IPS DF 6.9 (cell line): ENCODE data around the gene FGF12.

ENCODE experiments used
- DNase-seq: peaks from one replicate; pipeline ENCODE4 v3.0.0-alpha.2; 2013; ENCODE audit warnings: low read depth, low spot score
- H3K27ac ChIP-seq: one replicate; pipeline ENCODE4 v1.5.1; 2013; ENCODE audit warnings: low read length, control low read depth
- H3K27me3 ChIP-seq: 2 replicates; pipeline ENCODE4 v1.6.1; 2013; ENCODE audit warnings: mild to moderate bottlenecking, low read length; ENCODE audit not compliant: control insufficient read depth, insufficient read depth
- H3K36me3 ChIP-seq: 2 replicates; pipeline ENCODE4 v1.6.1; 2013; ENCODE audit warnings: low read length; ENCODE audit not compliant: control insufficient read depth, insufficient read depth
- H3K4me1 ChIP-seq: 2 replicates; pipeline ENCODE4 v1.6.1; 2013; ENCODE audit warnings: low read length; ENCODE audit not compliant: control insufficient read depth, insufficient read depth
- H3K4me3 ChIP-seq: 2 replicates; pipeline ENCODE4 v1.5.1; 2013; ENCODE audit warnings: mild to moderate bottlenecking, low read length
- H3K9me3 ChIP-seq: 2 replicates; pipeline ENCODE4 v1.6.1; 2013; ENCODE audit warnings: low read length, inconsistent platforms; ENCODE audit not compliant: control insufficient read depth, insufficient read depth
- WGBS: extraction: QIAGEN DNeasy Blood & Tissue Kit; methylation state at CpG from one replicate; pipeline ENCODE4 v1.1.7; 2013; ENCODE audit warnings: mixed read lengths, missing lambda C conversion rate; ENCODE audit not compliant: insufficient read length, insufficient coverage; 5-methylcytosine and 5-hydroxymethylcytosine counted together

The FGF12 gene

DNA sequence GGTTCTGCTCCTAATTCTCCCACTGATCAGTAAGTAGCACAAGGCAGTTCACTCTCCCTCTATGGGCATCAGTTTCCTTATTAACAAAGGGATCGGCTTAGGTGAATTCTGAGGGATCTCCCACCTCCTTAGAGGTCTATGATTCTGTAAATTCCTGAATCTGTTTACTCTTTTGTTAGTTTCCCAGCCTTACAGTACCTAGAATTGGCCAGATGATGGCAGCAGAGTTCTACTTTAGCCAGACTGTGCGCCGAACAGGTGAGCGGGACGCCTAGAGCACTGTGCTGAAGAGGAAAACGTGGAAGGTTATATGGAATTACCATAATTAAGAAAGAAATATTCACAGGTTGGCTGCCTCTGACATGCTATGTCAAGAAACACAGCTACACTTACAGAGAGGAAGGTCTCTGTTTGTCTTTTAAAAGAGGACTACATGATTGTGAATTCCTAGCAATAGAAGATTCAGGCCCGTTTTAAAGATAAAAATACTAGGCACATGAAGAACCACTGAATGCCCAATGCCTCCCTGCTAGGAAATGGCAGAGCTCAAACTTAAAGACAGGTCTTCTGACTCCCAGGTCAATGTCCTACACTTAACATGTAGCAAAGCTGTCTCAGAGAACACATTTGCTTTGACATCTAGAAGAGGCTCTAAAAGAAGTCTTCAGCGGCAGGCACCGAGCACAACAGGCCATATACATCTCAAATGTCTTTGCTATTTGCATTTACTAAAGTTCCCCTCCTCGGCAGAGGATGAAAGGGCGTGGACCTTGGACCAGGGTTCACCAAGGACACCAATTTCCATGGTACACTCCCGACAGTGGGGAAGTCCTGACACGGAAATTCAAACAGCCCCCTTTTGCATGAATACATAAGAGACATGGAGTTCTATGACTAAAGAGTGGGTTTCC, 259.9 kb downstream of the FGF12 start:
- Histone ChIP-seq H3K27me3 (no peaks in the 10 kb centered on the region), H3K27ac (no peak overlapping the region), H3K9me3 (no peaks in the 10 kb centered on the region), H3K4me3 (no peak overlapping the region), H3K36me3 (no peaks in the 10 kb centered on the region), H3K4me1 (no peaks in the 10 kb centered on the region)
- WGBS: no CpG with 5 or more reads among the region's 13 CpGs
- DNase-seq: peak; percentile 70

- Histone ChIP-seq H3K27me3 (no peaks in the 10 kb centered on the region), H3K4me1 (no peaks in the 10 kb centered on the region), H3K9me3 (no peaks in the 10 kb centered on the region), H3K27ac (no peak overlapping the region), H3K4me3 (no peak overlapping the region), H3K36me3 (no peaks in the 10 kb centered on the region)
- no peak for DNase-seq
- WGBS: no CpG with 5 or more reads among the region's 4 CpGs
These were observed 278.3 kb downstream of the FGF12 start for GRCh38 chr3:192449036-192449435.

- no peak for DNase-seq
- no peak overlapping the region for H3K27ac ChIP-seq
- H3K27me3 ChIP-seq: no peaks in the 10 kb centered on the region
- H3K4me1 ChIP-seq: no peaks in the 10 kb centered on the region
- H3K36me3 ChIP-seq: no peaks in the 10 kb centered on the region
- no peaks in the 10 kb centered on the region for H3K9me3 ChIP-seq
- no CpG with 5 or more reads among the region's 10 CpGs for WGBS
- no peak overlapping the region for H3K4me3 ChIP-seq
These were observed 281.3 kb downstream of the FGF12 start for GRCh38 chr3:192445770-192446644.

DNA sequence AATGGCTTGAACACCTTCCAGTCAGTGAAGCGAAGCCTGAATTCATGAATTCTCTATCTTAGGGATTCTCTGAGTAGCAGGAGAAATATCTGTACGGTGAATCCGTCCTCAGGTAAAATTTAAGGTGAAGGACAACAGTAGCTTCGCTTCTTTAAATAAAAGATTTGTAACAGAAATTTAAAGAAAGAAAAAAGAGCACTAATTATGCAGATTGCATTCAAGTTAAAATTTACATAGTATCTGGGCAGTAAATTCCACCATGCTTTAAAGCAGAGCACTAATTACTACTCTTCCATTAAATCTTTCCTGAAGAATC, 282.6 kb downstream of the FGF12 start:
- Histone ChIP-seq H3K27me3 (no peaks in the 10 kb centered on the region), H3K27ac (no peak overlapping the region), H3K4me3 (no peak overlapping the region), H3K36me3 (no peaks in the 10 kb centered on the region), H3K9me3 (no peaks in the 10 kb centered on the region), H3K4me1 (no peaks in the 10 kb centered on the region)
- no CpG with 5 or more reads among the region's 4 CpGs for WGBS
- DNase-seq: no peak

DNA sequence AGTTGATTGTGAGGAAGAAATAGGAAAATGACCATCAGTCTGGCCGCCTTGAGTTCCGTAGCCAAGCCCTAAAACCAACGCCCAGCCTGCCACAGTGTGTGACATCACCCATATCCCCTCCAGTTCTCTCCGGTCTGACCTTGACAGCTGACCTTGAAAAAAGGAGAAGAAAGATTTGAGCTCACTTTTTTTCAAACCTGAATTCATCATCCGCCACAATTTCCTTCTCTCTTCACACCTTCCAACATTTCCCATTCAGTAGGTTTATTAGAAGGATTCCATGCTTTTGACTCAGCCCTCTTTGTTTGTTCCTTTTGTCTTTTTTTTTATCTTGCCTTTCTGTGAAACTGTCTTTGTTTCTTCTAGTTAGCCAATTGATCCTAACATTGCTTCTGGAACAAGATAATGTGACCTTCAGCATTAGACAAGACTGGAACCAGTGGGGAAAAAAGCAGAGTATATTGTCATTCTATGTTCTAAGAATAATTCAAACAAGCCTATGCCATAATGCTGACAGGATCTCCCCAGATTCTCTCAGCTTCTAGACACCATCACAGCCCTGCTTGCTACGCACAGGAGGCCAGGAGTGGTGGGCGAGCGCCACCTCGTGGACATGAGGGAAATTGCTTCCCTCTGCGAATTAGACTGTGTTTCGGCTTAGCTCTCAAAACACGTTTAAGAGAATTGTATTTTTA, 283.1 kb downstream of the FGF12 start:
- H3K27me3 ChIP-seq: no peaks in the 10 kb centered on the region
- peak; percentile 64 for DNase-seq
- no peaks in the 10 kb centered on the region for H3K36me3 ChIP-seq
- H3K9me3 ChIP-seq: no peaks in the 10 kb centered on the region
- WGBS: no CpG with 5 or more reads among the region's 12 CpGs
- H3K4me1 ChIP-seq: no peaks in the 10 kb centered on the region
- H3K4me3 ChIP-seq: no peak overlapping the region
- no peak overlapping the region for H3K27ac ChIP-seq

GRCh38 chr3:192435241-192435640, 292.1 kb downstream of the FGF12 start:
- Histone ChIP-seq H3K36me3 (no peaks in the 10 kb centered on the region), H3K4me3 (no peak overlapping the region), H3K9me3 (no peaks in the 10 kb centered on the region), H3K27ac (no peak overlapping the region), H3K27me3 (no peaks in the 10 kb centered on the region), H3K4me1 (no peaks in the 10 kb centered on the region)
- no peak for DNase-seq
- WGBS: no CpG with 5 or more reads among the region's 3 CpGs

- H3K4me1 ChIP-seq: no peaks in the 10 kb centered on the region
- no peak for DNase-seq
- no CpG with 5 or more reads among the region's 2 CpGs for WGBS
- H3K9me3 ChIP-seq: no peaks in the 10 kb centered on the region
- no peak overlapping the region for H3K4me3 ChIP-seq
- no peaks in the 10 kb centered on the region for H3K27me3 ChIP-seq
- H3K36me3 ChIP-seq: no peaks in the 10 kb centered on the region
- H3K27ac ChIP-seq: no peak overlapping the region
These were observed 293.2 kb downstream of the FGF12 start for GRCh38 chr3:192434186-192434585.

DNA sequence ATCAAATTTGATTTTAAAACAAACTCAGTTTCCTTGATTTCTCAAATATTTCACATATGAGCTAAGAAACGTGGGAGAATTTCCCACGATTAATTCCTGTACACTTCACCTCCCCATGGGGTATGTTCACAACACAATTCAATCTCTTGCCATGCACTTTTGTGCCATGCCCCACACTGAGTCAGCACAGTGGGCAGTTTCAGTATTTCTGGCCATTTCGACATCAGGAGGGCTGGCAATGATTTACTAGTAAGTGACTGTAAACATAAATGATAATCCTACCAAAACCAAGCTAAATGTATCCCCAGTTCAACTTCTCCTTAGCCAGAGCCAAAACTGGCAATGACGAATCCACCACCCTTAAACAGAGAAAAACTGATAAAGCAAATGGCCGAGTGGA, 293.6 kb downstream of the FGF12 start:
- DNase-seq: no peak
- no CpG with 5 or more reads among the region's 5 CpGs for WGBS

GRCh38 chr3:192422997-192423342, 304.4 kb downstream of the FGF12 start:
- Histone ChIP-seq H3K27ac (no peak overlapping the region), H3K4me3 (no peak overlapping the region), H3K36me3 (no peaks in the 10 kb centered on the region), H3K27me3 (no peaks in the 10 kb centered on the region), H3K4me1 (no peaks in the 10 kb centered on the region), H3K9me3 (no peaks in the 10 kb centered on the region)
- no peak for DNase-seq
- no CpG with 5 or more reads among the region's 2 CpGs for WGBS

More for the DNA sequence above, 293.6 kb downstream of the FGF12 start:
- Histone ChIP-seq H3K4me3 (no peak overlapping the region), H3K4me1 (no peaks in the 10 kb centered on the region), H3K9me3 (no peaks in the 10 kb centered on the region), H3K27ac (no peak overlapping the region), H3K36me3 (no peaks in the 10 kb centered on the region), H3K27me3 (no peaks in the 10 kb centered on the region)

- no peaks in the 10 kb centered on the region; the same call in 1 of the 2 replicates for H3K4me1 ChIP-seq
These were observed 304.9 kb downstream of the FGF12 start for GRCh38 chr3:192422321-192422996.

More at GRCh38 chr3:192422321-192422996, 304.9 kb downstream of the FGF12 start:
- H3K4me3 ChIP-seq: no peak overlapping the region
- H3K9me3 ChIP-seq: no peaks in the 10 kb centered on the region
- H3K36me3 ChIP-seq: no peaks in the 10 kb centered on the region
- no peaks in the 10 kb centered on the region for H3K27me3 ChIP-seq
- H3K27ac ChIP-seq: no peak overlapping the region
- WGBS: no CpG with 5 or more reads among the region's 2 CpGs
- no peak for DNase-seq
